GM18861 (cell line): Measurements from ENCODE around the gene NXT1.
"Not testable (repeated sequence)": the region's sequence is repeated elsewhere in the genome, so short reads cannot be mapped to it uniquely, and the experiment has no call there.

Source experiments
- ATAC-seq: cut with Tn5 transposase; IDR thresholded peaks from one replicate; pipeline ENCODE4 v1.9.1; 2021; ENCODE audit not compliant: unreplicated experiment

NXT1 gene

GRCh38 chr20:23350196-23350903 is at the start of gene NXT1:
Gene NXT1 (plus strand): TSS chr20:23350791. CDS start chr20:23354042, 3,251 bp downstream.
- peak; percentile 84 for ATAC-seq

- no peak for ATAC-seq
Observed at GRCh38 chr20:23301436-23302050, 49.0 kb upstream of the NXT1 start.

- no peak for ATAC-seq
Observed at GRCh38 chr20:23302386-23302785, 48.2 kb upstream of the NXT1 start.

- ATAC-seq: no peak
Observed at GRCh38 chr20:23302801-23303200, 47.8 kb upstream of the NXT1 start.

DNA sequence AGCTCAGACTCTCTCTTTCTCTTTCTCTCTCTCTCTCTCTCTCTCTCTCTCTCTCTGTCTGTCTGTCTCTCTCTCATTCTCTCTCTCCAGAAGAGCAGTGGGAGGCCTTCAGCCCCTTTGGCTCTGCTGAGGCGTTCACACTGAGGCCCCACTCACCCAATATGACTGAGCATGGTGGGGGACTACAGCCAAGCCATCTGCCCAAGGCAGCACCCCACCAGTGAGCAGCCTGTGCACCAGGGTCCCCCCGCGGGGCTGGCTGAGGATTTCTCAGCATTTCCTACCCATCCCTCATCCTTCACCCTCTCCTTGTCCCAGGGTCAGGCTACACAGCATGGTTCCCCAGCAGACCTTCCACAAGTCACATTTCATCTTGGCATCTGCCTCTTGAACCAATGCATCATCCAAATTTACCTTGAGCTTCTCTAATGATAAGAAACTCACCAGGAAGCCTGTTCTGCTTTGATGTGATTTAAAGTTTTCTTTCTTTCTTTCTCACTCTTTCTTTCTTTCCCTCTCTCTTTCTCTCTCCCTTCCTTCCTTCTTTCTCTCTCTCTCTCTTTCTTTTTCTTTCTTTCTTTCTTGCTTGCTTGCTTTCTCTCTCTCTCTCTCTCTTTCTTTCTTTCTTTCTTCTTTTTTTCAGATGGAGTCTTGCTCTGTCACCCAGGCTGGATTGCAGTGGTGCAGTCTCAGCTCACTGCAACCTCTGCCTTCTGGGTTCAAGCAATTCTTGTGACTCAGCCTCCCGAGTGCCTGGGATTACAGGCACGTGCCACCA is 47.1 kb upstream of the NXT1 start:
- no peak for ATAC-seq

GRCh38 chr20:23304616-23305015 is 46.0 kb upstream of the NXT1 start:
- ATAC-seq: no peak

DNA sequence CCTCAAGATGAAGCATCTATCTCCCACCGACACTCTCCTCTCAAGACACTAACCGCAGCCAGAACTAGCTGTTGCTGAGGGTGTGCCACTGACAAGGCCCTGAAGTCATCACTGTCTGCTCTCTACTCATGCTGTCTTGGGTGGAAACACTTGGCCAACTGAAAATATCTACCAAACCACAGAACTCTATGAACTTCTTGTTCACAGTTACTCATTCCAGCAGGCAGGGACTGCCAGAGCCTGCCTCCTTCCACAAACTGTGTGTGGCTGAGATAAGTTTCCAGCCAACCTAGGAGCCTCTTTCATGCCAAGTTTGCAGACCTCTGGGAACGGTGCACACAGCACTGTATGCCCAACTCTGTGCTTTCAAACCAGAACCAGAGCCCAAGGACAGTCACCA is 45.5 kb upstream of the NXT1 start:
- ATAC-seq: no peak

DNA sequence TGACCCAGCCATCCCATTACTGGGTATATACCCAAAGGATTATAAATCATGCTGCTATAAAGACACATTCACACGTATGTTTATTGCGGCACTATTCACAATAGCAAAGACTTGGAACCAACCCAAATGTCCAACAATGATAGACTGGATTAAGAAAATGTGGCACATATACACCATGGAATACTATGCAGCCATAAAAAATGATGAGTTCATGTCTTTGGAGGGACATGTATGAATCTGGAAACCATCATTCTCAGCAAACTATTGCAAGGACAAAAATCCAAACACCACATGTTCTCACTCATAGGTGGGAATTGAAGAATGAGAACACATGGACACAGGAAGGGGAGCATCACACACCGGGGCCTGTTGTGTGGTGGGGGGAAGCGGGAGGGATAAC is 43.2 kb upstream of the NXT1 start:
- ATAC-seq: not testable (repeated sequence)

- no peak for ATAC-seq
Observed at GRCh38 chr20:23308024-23308423, 42.6 kb upstream of the NXT1 start.

- no peak for ATAC-seq
Observed at GRCh38 chr20:23308908-23309307, 41.7 kb upstream of the NXT1 start.

DNA sequence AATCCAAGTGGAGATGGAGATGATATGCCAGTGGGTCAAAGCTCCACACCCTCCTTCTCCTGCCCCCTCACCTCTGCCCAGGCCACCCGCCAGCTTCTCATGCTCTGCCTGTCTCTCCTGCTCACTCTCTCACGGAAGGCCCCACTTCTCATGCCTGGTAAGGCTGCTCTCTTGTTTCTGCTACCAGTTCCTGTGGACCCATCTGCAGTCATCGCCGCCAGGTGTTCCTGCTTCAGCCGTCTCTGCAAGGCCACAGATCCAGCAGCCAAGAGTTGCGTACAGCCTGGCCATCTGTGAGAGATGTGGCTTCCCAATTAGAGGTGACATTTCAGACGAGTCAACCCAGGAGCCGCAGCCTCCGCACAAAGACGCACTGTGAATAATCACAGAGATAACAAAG is 40.8 kb upstream of the NXT1 start:
- ATAC-seq: no peak

- ATAC-seq: no peak
Observed at GRCh38 chr20:23311947-23312506, 38.6 kb upstream of the NXT1 start.

GRCh38 chr20:23313271-23313670 is 37.3 kb upstream of the NXT1 start:
- no peak for ATAC-seq

DNA sequence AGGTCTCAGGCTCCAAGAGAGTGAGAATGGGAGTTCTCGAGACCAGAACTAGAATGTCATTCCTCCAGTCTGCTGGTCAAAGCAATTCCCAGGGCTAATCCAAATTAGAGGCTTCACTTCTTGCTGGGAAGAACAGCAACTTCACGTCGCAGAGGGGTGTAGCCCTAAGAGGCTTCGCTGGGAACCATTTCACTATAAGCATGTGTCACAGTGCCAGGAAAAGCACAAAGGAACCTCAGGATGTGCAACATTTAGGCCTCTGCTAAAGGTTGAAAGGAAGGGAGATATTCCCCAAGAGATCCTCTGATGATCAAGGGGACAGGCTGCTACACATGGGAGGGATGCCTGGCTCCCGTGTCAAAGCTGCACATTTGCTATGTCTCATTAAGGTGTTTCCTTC is 35.9 kb upstream of the NXT1 start:
- ATAC-seq: no peak

GRCh38 chr20:23315099-23315498 is 35.5 kb upstream of the NXT1 start:
- no peak for ATAC-seq

- no peak for ATAC-seq
Observed at GRCh38 chr20:23316626-23317025, 34.0 kb upstream of the NXT1 start.

DNA sequence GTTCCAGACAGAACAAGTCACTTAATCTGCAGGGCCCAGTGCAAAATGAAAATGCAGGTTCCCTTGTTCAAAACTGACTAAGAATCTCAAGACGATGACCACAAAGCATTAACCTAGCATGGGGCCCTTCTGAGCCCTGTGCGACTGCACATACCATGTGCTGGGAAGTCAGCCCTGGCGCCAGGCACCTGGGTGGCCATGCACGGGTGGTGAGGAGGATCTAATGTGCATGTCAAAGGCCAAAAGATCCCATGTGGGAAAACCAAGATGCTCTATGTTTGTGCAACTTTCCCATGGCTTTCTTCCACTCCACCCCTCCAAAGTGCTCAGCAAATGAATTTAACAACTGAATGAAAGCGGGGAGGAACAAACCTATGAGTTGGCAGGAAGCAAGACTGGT is 33.5 kb upstream of the NXT1 start:
- ATAC-seq: no peak

DNA sequence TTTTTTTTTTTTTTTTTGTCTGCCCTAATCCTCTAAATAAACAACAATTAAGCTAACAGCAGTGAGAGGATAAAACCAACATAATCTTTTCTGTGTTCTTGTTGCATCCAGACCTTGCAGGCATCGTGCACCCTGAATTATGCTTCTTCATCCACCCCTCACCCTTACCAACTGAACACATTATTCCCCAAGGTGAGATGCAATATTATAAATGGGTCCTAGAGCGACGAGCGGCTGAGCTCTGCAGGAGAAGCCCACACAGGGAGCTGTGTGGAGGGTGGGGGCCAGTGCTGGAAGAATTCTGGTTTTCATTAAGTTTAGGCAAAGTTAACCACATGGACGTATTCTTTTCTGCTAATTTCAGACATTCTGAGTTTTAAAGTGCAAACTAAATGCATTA is 32.2 kb upstream of the NXT1 start:
- no peak for ATAC-seq

GRCh38 chr20:23320317-23320716 is 30.3 kb upstream of the NXT1 start:
- ATAC-seq: no peak

- ATAC-seq: no peak
Observed at GRCh38 chr20:23325107-23325506, 25.5 kb upstream of the NXT1 start.

DNA sequence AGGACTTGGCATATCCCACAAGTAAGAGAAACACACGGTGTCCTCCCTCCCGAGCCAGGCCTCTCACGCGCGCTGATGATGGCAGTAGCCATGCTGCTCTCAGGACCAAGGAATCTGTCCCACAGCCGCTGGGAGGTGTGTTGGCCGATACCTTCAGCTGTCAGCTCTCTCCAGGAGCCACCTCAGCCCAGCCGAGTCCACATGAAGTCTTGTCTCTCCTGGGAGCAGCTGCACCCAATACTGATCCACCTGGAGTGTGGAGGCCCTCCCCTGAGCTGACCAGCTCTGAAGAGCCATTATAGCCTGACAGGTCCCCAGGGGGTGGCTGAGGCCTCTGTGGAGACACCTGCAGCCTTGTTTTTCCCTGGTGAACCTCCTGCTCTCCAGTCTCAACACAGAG is 23.8 kb upstream of the NXT1 start:
- ATAC-seq: no peak
